Measurements from ENCODE around the gene LEFTY1.
"Not testable (repeated sequence)": the region's sequence is repeated elsewhere in the genome, so short reads cannot be mapped to it uniquely, and the experiment has no call there.

Gene LEFTY1

GRCh38 chr1:225914947-225915346, 26.0 kb upstream of the LEFTY1 start:
- no peak for DNase-seq

GRCh38 chr1:225914391-225914790, 25.4 kb upstream of the LEFTY1 start:
- DNase-seq = no peak

GRCh38 chr1:225911191-225912130, 22.5 kb upstream of the LEFTY1 start:
- peak; percentile 73 for DNase-seq

DNA sequence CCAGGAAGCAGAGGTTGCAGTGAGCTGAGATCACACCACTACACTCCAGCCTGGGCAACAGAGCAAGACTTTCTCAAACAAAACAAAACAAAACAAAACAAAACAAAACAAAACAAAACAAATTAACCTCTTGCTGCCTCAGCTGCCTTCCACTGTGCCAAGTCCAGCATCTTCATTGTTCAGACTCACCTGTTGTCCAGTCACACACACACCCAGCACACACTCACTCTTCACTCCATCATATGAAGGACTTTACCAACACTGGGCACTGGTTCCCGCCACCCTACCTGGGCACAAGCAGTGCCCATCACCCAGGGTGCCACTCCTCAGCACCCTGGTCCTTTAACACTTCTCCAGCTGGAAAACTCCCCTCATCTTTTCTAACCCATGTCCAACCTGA, 20.5 kb upstream of the LEFTY1 start:
- DNase-seq = no peak

DNA sequence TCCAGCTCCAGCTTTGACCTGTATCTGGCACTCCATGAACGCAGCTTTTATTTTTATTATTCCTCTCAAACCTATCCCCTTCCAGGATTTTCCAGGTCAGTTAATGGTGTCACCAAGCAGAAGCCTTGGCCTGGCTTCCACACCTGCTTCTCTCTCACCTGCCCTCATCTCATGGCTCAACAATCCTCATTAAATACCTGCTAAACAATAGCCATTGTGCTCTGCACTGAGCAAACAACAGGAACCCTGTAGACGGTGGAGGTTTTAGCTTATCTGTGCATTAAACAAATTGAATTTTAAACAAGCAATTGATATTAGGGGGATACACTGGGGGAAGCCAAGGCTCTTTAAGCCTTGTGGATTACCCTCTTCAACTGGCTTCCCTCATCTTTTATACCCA, 19.8 kb upstream of the LEFTY1 start:
- DNase-seq = no peak

GRCh38 chr1:225908013-225908640, 19.2 kb upstream of the LEFTY1 start:
- DNase-seq = no peak

DNA sequence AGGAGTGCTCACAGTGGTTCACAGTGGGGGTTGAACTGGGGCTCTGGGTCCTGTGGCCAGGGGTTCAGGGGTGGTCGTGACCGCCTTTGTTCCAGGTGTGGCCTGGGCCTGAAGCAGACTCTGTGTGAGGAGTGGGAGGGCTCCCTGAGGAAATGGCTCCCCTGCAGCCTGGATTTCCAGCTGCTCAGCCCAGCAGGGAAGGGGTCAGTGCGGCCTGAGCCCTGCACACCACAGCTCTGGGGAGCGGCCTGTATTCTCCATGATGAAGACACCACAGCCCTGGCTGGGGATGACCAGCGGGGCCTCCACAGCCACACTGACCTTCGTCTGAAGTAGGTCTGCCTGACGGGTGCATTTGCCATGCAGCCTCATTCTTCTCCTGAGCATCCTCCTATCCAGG, 18.4 kb upstream of the LEFTY1 start:
- no peak for DNase-seq

GRCh38 chr1:225906467-225906866, 17.5 kb upstream of the LEFTY1 start:
- no peak for DNase-seq

DNA sequence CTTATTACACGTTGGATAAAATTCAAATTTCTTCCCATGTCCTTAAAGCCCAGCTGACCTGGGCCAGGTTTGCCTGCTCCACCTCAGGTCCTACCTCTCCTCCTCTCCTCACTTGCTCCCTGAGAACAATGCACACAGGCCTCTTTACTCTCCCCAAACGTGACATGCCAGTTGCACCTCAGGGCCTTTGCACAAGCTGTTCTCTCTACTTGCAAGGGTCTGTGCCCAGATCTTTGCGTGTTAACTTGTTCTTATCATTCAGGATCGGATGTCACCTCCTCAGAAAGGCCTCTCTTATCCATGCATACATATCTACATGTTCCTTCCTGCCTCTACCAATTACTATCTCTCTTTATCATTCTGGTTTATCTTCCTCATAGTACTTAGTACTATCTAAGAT, 14.7 kb upstream of the LEFTY1 start:
- DNase-seq = no peak

GRCh38 chr1:225899044-225899925, 10.3 kb upstream of the LEFTY1 start:
- DNase-seq = no peak

- no peak for DNase-seq
Measured at GRCh38 chr1:225897595-225898514, 8.9 kb upstream of the LEFTY1 start.

- DNase-seq = peak; percentile 92
Measured at GRCh38 chr1:225896937-225897549, 8.1 kb upstream of the LEFTY1 start.

- no peak for DNase-seq
Measured at GRCh38 chr1:225896494-225896893, 7.5 kb upstream of the LEFTY1 start.

GRCh38 chr1:225892307-225892706, 3.4 kb upstream of the LEFTY1 start:
- no peak for DNase-seq

- no peak for DNase-seq
Measured at GRCh38 chr1:225891229-225891972, 2.5 kb upstream of the LEFTY1 start.

DNA sequence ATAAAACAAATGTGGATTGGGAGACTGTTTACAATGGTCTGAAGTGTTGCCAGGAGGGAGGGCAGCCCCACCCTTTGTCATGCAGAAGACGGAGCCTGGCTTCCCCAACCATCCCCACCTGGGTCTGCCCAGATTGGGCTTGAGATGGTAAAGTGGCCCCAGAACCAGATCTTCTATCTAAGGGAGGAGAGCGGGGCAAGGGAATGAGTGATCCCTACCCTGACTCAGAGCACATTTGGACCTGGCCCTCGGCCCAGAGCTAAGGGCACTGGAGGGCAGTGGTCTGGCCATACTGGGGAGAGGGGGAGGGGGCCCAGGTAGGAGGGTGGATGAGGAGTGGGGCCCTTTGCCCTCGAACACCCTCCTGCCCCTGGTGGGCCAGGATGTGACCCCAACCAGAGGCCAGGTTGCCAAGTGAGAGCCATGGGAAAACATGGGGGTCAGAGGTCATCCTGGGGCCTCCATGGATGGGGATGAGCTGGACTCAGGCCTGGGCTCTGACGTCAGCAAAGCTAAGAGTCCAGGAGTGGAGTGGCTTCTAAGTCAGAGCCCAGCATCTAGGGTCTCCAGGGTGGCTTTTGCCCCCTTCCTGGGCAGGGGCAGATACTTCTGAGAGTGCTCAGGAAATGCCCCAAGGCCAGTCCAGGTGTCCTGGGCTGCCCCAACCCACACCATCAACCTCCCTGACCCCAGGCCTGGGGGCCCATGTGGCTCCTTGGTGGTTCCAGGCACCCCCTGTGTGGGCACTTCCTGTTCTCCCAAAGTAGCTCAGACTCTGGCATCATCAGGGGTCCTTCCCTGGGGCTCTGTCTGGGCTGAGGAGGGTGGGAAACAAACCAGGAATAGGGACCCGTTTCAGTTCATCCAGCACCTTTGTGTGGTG, 1.6 kb upstream of the LEFTY1 start:
- no peak for DNase-seq

DNA sequence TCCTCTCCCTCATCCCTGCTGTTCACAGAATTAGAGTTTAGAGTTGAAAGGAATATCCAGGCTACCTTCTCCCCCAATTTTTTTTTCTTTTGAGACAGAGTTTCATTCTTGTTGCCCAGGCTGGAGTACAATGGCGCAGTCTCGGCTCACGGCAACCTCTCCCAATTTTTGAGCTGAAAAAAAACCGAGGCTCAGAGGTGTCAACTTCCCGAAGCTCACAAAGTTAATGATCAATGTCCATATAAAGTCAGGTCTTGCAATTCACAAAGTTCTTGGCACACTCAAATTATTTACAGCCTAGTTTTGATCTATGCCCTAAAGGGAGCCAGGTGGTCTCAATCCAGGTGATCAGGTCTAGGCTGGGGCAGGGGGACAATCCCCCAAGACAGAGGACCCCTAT, 797 bp upstream of the LEFTY1 start:
- no peak for DNase-seq

DNA sequence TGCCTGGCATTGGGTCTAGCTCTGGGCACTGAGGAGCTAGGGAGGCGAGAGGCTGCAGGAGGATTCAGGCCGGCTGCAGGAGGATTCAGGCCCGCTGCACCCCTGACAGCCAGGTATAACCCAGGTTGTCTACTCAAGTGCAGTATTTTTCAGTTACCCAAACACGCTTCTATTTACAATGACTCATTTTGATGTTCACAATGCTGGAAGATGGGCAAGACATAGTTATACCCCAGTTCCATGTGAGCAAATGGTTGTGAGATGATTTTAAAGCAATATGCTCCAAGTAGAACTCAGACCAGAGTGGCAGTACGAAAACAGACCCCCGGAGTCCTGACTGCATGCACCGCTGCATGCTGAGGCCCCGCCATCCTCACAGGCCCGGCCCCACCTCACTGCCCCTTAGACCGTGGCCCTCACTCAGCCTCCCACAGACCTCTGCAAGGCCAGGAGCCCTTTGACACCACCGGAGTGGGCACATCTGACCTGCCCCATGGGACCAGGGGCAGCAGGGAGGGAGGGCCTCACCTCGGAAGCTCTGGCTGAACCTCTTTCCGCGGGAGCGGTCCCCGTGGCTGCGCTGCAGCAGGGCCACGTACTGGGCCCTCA, 553 bp downstream of the LEFTY1 start:
- DNase-seq = no peak

GRCh38 chr1:225887554-225888288, 1.2 kb downstream of the LEFTY1 start:
- DNase-seq = not testable (repeated sequence)

Measured in activated CD4-positive, alpha-beta T cell treated with anti-CD3 and anti-CD28 coated beads, Interleukin-10, Interleukin-2, amounts not matched to agents 100 ng/mL and 50 ng/mL, durations not matched to agents 16 hours and 8 hours (primary cell).